ENCODE results near the gene CCNG2. TPM values are rescaled to one million over a fixed set of nuclear protein-coding genes. Genes with fewer than 3 reads are reported as not detected.

Gene CCNG2
- total RNA-seq, 4 donors from 2014 or later = 24.0 to 91.8 (median 45.8) TPM

DNA sequence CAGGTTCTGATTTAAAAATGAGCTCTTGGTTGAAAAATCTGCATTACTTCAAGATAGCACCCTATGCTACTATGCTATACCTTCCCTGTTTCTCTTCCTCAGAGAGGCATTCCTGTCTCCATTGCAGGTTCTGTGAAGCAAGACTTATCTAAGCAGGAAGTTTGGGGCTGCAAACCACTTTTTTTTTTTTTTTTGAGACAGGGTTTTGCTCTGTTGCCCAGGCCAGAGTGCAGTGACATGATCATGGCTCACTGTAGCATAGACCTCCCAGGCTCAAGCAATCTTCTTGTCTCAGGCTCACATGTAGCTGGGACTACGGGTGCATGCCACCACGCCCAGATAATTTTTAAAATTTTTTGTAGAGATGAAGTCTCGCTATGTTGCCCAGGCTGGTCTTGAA is 4.0 kb upstream of the CCNG2 start:
- peaks cover 22% of the 10 kb centered on the region for H3K4me1 ChIP-seq
- TF ChIP-seq, protein P1, sequence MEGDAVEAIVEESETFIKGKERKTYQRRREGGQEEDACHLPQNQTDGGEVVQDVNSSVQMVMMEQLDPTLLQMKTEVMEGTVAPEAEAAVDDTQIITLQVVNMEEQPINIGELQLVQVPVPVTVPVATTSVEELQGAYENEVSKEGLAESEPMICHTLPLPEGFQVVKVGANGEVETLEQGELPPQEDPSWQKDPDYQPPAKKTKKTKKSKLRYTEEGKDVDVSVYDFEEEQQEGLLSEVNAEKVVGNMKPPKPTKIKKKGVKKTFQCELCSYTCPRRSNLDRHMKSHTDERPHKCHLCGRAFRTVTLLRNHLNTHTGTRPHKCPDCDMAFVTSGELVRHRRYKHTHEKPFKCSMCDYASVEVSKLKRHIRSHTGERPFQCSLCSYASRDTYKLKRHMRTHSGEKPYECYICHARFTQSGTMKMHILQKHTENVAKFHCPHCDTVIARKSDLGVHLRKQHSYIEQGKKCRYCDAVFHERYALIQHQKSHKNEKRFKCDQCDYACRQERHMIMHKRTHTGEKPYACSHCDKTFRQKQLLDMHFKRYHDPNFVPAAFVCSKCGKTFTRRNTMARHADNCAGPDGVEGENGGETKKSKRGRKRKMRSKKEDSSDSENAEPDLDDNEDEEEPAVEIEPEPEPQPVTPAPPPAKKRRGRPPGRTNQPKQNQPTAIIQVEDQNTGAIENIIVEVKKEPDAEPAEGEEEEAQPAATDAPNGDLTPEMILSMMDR (IDR thresholded peaks at IDR 0.05) = no peak
- no peak for TF ChIP-seq POLR2A (IDR thresholded peaks at IDR 0.05)
- TF ChIP-seq POLR2AphosphoS5 (IDR thresholded peaks at IDR 0.05) = no peak
- TF ChIP-seq EP300 (IDR thresholded peaks at IDR 0.05) = no peak
- no peaks in the 10 kb centered on the region for H3K36me3 ChIP-seq
- 74% methylated on average over 3 of the region's 3 CpGs for whole genome bisulfite sequencing
- H3K27ac ChIP-seq = no peak overlapping the region
- H3K27me3 ChIP-seq = no peaks in the 10 kb centered on the region
- H3K4me3 ChIP-seq = no peak overlapping the region
- no peak for DNase-seq (ENCODE audit: low spot score in 2 of 2)
- no peaks in the 10 kb centered on the region for H3K9me3 ChIP-seq

DNA sequence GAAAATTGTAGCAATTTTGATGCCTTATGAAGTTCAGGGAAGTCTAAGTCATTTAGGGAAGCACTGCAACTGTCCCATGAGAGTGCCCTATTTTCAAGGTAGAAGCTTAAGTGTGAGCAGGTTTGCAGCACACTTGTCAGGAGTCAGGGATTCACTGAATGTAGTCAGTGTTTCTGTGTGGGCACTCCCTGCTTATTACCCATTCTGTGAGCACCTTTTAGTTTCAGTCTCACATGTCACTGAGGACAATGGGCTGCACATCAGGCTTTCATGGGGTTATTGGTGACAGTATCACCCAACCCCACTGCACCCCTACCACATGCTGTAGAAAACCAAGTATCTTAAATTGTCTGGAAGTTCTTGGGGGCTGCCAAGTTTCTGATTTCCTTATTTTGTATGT is 2.9 kb upstream of the CCNG2 start:
- Histone ChIP-seq H3K4me3 (no peak overlapping the region), H3K9me3 (no peaks in the 10 kb centered on the region), H3K4me1 (peaks cover 31% of the 10 kb centered on the region), H3K36me3 (no peaks in the 10 kb centered on the region), H3K27ac (no peak overlapping the region), H3K27me3 (no peaks in the 10 kb centered on the region)
- TF ChIP-seq POLR2AphosphoS5 (IDR thresholded peaks at IDR 0.05) (no peak), POLR2A (IDR thresholded peaks at IDR 0.05) (no peak), EP300 (IDR thresholded peaks at IDR 0.05) (no peak)
- TF ChIP-seq, protein P1 (IDR thresholded peaks at IDR 0.05) = no peak
- no peak for DNase-seq (ENCODE audit: low spot score in 2 of 2)

DNA sequence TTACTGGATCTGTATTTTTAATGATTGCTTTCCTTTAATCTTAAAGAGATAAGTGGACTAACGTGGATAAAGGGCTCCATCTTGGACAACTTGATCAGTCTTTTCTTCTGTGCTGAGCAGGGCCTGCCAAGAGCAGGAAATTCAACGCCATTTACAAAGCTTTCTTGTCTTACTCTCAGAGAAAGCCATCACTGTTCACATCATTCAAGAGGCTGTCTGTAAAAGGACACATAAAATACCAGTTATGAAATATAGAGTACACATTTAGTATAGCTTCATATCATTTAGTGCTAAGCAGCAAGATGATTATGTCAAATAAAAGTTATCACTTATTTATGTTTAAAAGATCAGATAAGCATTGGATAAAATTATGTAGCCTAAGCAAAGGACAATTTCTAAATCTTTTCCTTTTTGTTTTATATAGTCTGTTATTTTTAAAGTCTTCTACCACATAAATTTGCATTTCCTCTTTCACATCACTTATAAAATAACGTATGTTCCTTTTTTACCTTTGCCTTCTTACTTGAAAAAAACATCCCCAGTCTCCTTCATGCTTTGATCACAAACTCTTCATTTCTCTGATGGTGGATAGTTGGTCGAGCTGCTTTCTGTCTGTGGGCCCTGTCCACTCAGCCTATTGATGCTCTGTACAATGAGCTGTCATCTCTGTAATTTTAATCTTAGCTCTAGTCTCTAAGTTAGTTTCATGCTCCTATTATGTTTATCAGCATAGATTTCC is 2.1 kb upstream of the CCNG2 start:
- no peak for TF ChIP-seq POLR2AphosphoS5 (IDR thresholded peaks at IDR 0.05)
- no peak for TF ChIP-seq POLR2A (IDR thresholded peaks at IDR 0.05)
- TF ChIP-seq EP300 (IDR thresholded peaks at IDR 0.05) = no peak
- TF ChIP-seq, protein P1 (IDR thresholded peaks at IDR 0.05) = no peak
- 59% methylated on average over 4 of the region's 4 CpGs for WGBS
- no peak for DNase-seq (ENCODE audit: low spot score in 2 of 2)
- no peaks in the 10 kb centered on the region for H3K36me3 ChIP-seq
- H3K27ac ChIP-seq = no peak overlapping the region
- H3K4me1 ChIP-seq = peaks cover 39% of the 10 kb centered on the region
- H3K9me3 ChIP-seq = no peaks in the 10 kb centered on the region
- no peak overlapping the region for H3K4me3 ChIP-seq
- no peaks in the 10 kb centered on the region for H3K27me3 ChIP-seq

DNA sequence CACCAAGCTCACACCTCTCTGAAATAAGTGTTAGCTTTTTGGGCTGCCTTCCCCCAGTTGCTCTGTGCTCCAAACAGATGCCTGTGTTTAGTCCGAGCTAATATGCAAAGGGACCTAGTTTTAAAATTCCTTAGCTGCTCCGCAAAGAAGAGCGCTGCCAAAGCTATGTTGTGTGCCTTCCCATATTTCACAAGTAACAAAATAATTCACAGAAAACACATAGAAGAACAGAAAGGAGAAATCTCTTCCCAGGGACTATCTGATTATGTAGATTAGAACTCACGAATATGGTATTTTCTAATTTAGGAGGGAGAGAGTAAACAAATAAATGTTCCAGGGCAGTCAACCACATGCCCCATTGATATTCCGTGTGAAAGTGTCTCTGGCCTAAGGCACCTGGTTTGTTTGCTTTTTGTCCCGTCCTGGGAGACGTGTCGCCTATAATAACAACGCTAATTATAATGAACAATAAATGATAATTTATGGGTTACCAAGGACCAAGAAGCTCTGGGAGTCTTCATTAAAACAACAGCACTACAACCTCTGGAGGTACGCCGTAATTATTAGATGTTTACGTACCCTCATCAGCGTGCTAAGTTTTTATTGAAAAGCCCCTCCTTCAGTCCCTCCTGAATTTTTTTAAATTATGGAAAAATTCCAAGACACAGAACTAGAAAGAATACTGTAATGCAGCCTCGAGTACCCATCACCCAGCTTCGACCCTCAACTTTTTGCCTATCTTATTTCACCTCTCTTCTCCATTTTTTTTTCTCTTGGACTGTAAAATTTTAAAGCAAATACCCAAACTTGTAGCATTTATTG is 1.2 kb upstream of the CCNG2 start:
- DNase-seq (ENCODE audit: low spot score in 2 of 2) = no peak
- no peaks in the 10 kb centered on the region for H3K9me3 ChIP-seq

More for the DNA sequence above, 1.2 kb upstream of the CCNG2 start:
- WGBS = 35% methylated on average over 15 of the region's 15 CpGs
- H3K27ac ChIP-seq = peak overlapping the region; percentile 94
- no peaks in the 10 kb centered on the region for H3K27me3 ChIP-seq
- peak overlapping the region; percentile 98 for H3K4me3 ChIP-seq
- TF ChIP-seq POLR2AphosphoS5 (IDR thresholded peaks at IDR 0.05) = no peak
- TF ChIP-seq POLR2A (IDR thresholded peaks at IDR 0.05) = no peak
- no peak for TF ChIP-seq EP300 (IDR thresholded peaks at IDR 0.05)
- TF ChIP-seq, protein P1 (IDR thresholded peaks at IDR 0.05) = no peak
- peaks cover 43% of the 10 kb centered on the region for H3K4me1 ChIP-seq
- peaks cover 3% of the 10 kb centered on the region for H3K36me3 ChIP-seq
